OCI-LY1 (cell line): ENCODE data around the gene ZFR.

Experiments
- EZH2 ChIP-seq: fragments of 200-600 bp; sonication (generic), shearing (Covaris generic); IDR thresholded peaks from 2 replicates; pipeline ENCODE4 v1.8.0; 2017; ENCODE audit warnings: borderline replicate concordance, mixed run types, mild to moderate bottlenecking, antibody characterized with exemption, low read length, moderate library complexity, mixed read lengths
- TF ChIP-seq, protein P1 (sequence below): fragments of 200-600 bp; sonication (generic), shearing (Covaris generic); IDR thresholded peaks from 2 replicates; pipeline ENCODE4 v1.5.1; 2017; ENCODE audit warnings: mild to moderate bottlenecking, antibody characterized with exemption, low read length, moderate library complexity, mixed read lengths

DNA sequence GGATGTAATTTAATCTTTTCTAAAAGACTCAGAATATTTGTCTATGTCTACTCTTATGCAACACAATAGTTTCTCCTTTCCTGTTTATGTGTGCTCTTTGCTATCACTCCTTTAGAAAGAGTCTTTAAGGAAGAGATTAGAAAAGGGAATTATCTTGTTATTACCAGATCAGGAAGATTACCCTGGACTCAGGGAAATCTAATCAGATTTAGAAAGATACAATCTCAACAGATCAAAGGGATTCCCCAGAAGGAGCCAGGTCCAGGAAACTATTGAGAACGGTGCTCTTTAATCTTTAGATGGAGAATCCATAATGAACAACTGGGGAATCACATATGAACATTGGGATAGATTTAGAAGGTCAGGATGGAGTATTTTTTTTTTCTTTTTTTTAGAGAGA, 32.4 kb upstream of the ZFR start:
- TF ChIP-seq, protein P1, sequence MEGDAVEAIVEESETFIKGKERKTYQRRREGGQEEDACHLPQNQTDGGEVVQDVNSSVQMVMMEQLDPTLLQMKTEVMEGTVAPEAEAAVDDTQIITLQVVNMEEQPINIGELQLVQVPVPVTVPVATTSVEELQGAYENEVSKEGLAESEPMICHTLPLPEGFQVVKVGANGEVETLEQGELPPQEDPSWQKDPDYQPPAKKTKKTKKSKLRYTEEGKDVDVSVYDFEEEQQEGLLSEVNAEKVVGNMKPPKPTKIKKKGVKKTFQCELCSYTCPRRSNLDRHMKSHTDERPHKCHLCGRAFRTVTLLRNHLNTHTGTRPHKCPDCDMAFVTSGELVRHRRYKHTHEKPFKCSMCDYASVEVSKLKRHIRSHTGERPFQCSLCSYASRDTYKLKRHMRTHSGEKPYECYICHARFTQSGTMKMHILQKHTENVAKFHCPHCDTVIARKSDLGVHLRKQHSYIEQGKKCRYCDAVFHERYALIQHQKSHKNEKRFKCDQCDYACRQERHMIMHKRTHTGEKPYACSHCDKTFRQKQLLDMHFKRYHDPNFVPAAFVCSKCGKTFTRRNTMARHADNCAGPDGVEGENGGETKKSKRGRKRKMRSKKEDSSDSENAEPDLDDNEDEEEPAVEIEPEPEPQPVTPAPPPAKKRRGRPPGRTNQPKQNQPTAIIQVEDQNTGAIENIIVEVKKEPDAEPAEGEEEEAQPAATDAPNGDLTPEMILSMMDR = no peak
- TF ChIP-seq EZH2 = no peak
